22Rv1 (cell line): ENCODE results near the gene SH3RF2.

ENCODE experiments used
- ZFX ChIP-seq: fragments of 450-650 bp; IDR thresholded peaks from 2 replicates; pipeline ENCODE4 v1.6.1; 2017; ENCODE audit warnings: antibody characterized with exemption, borderline replicate concordance
- TF ChIP-seq, protein P1 (sequence below): fragments of 450-650 bp; IDR thresholded peaks from 2 replicates; pipeline ENCODE4 v1.5.1; 2017; ENCODE audit warnings: mild to moderate bottlenecking

- TF ChIP-seq, protein P1, sequence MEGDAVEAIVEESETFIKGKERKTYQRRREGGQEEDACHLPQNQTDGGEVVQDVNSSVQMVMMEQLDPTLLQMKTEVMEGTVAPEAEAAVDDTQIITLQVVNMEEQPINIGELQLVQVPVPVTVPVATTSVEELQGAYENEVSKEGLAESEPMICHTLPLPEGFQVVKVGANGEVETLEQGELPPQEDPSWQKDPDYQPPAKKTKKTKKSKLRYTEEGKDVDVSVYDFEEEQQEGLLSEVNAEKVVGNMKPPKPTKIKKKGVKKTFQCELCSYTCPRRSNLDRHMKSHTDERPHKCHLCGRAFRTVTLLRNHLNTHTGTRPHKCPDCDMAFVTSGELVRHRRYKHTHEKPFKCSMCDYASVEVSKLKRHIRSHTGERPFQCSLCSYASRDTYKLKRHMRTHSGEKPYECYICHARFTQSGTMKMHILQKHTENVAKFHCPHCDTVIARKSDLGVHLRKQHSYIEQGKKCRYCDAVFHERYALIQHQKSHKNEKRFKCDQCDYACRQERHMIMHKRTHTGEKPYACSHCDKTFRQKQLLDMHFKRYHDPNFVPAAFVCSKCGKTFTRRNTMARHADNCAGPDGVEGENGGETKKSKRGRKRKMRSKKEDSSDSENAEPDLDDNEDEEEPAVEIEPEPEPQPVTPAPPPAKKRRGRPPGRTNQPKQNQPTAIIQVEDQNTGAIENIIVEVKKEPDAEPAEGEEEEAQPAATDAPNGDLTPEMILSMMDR, result no peak
- TF ChIP-seq ZFX, result no peak
These were observed 151.7 kb downstream of the SH3RF2 start for GRCh38 chr5:146088098-146088497.
